DOHH2 (cell line): ENCODE results near the gene MRPL22.

Experiments
- H3F3A ChIP-seq: fragments of 200-600 bp; sonication (generic), shearing (Covaris generic); 2 replicates; pipeline ENCODE4 v1.6.0; 2016; ENCODE audit warnings: antibody characterized with exemption, mild to moderate bottlenecking; ENCODE audit not compliant: control insufficient read depth, insufficient read depth
- H3K27ac ChIP-seq: fragments of 200-600 bp; sonication (generic); 2 replicates; pipeline ENCODE4 v1.5.1; 2014; ENCODE audit warnings: low read depth, mild to moderate bottlenecking, low read length, moderate library complexity
- H3K27me3 ChIP-seq: fragments of 200-600 bp; sonication (generic); 2 replicates; pipeline ENCODE4 v1.6.1; 2014; ENCODE audit warnings: mild to moderate bottlenecking, low read length, mixed read lengths; ENCODE audit not compliant: control insufficient read depth
- H3K36me3 ChIP-seq: fragments of 200-600 bp; sonication (generic); 2 replicates; pipeline ENCODE4 v1.6.1; 2014; ENCODE audit warnings: mild to moderate bottlenecking, low read length, moderate library complexity, mixed read lengths; ENCODE audit not compliant: control insufficient read depth
- H3K4me1 ChIP-seq: fragments of 200-600 bp; sonication (generic); 2 replicates; pipeline ENCODE4 v1.6.1; 2014; ENCODE audit warnings: mild to moderate bottlenecking, low read length, mixed read lengths; ENCODE audit not compliant: control insufficient read depth
- H3K4me2 ChIP-seq: fragments of 200-600 bp; sonication (generic); 2 replicates; pipeline ENCODE4 v1.6.0; 2014; ENCODE audit warnings: mild to moderate bottlenecking, low read length, moderate library complexity
- H3K4me3 ChIP-seq: fragments of 200-600 bp; sonication (generic); 2 replicates; pipeline ENCODE4 v1.5.1; 2014; ENCODE audit warnings: mild to moderate bottlenecking, low read length, mixed read lengths
- H3K79me2 ChIP-seq: fragments of 200-600 bp; sonication (generic); 2 replicates; pipeline ENCODE4 v1.6.1; 2014; ENCODE audit warnings: mild to moderate bottlenecking, low read length, mixed read lengths; ENCODE audit not compliant: control insufficient read depth
- H3K9me2 ChIP-seq: fragments of 200-600 bp; sonication (generic); replicated peaks from 2 replicates; pipeline ENCODE4 v1.6.1; 2014; ENCODE audit warnings: mild to moderate bottlenecking, low read length, mixed read lengths; ENCODE audit not compliant: control insufficient read depth
- H3K9me3 ChIP-seq: fragments of 200-600 bp; sonication (generic); 2 replicates; pipeline ENCODE4 v1.6.1; 2014; ENCODE audit warnings: antibody characterized with exemption, low read length, mixed read lengths; ENCODE audit not compliant: control insufficient read depth, insufficient read depth
- H4K20me1 ChIP-seq: fragments of 200-600 bp; sonication (generic); 2 replicates; pipeline ENCODE4 v1.6.0; 2014; ENCODE audit warnings: low read depth, mild to moderate bottlenecking, antibody characterized with exemption, low read length, moderate library complexity; ENCODE audit not compliant: control insufficient read depth, insufficient read depth
- EZH2phosphoT487 ChIP-seq: fragments of 200-600 bp; sonication (generic); IDR thresholded peaks from 2 replicates; pipeline ENCODE4 v1.6.1; 2017; ENCODE audit warnings: borderline replicate concordance, mild to moderate bottlenecking, antibody characterized with exemption, low read length, moderate library complexity, mixed read lengths
- TF ChIP-seq, protein P1 (sequence below): fragments of 200-600 bp; sonication (generic); IDR thresholded peaks from one replicate; pipeline ENCODE4 v1.5.1; 2014; ENCODE audit warnings: antibody characterized with exemption, mild to moderate bottlenecking, low read depth, low read length; ENCODE audit not compliant: poor library complexity, severe bottlenecking

Gene MRPL22

DNA sequence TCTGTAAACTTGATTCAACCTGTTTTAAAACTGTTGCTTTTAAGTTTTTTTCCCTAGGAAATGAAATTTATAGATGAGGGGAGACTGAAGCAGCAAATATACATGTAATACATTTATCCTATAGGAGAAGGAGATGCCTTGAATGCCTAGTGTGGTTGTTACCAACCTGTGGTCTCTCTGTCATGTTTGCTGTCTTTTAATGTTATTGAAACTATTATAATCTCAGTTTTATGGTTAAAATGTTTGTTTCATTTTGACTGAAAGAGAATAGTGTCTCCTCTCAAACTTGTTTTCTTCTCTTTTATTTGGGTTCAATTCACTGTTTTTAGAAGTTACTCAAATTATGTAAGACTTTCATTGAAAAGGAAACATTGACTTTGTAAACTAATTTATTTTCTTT, 15.8 kb downstream of the MRPL22 start:
- TF ChIP-seq, protein P1, sequence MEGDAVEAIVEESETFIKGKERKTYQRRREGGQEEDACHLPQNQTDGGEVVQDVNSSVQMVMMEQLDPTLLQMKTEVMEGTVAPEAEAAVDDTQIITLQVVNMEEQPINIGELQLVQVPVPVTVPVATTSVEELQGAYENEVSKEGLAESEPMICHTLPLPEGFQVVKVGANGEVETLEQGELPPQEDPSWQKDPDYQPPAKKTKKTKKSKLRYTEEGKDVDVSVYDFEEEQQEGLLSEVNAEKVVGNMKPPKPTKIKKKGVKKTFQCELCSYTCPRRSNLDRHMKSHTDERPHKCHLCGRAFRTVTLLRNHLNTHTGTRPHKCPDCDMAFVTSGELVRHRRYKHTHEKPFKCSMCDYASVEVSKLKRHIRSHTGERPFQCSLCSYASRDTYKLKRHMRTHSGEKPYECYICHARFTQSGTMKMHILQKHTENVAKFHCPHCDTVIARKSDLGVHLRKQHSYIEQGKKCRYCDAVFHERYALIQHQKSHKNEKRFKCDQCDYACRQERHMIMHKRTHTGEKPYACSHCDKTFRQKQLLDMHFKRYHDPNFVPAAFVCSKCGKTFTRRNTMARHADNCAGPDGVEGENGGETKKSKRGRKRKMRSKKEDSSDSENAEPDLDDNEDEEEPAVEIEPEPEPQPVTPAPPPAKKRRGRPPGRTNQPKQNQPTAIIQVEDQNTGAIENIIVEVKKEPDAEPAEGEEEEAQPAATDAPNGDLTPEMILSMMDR = no peak
- TF ChIP-seq EZH2phosphoT487 = no peak
- peaks cover 44% of the 10 kb centered on the region for H3K36me3 ChIP-seq

GRCh38 chr5:154962494-154962893, 21.6 kb downstream of the MRPL22 start:
- H3K27ac ChIP-seq = no peak overlapping the region
- no peaks in the 10 kb centered on the region for H3K27me3 ChIP-seq
- no peaks in the 10 kb centered on the region; the same call in 1 of the 2 replicates for H3F3A ChIP-seq
- no peaks in the 10 kb centered on the region; the same call in 1 of the 2 replicates for H3K4me1 ChIP-seq
- H3K9me2 ChIP-seq = no peaks in the 10 kb centered on the region
- H4K20me1 ChIP-seq = no peaks in the 10 kb centered on the region
- no peaks in the 10 kb centered on the region for H3K9me3 ChIP-seq
- H3K36me3 ChIP-seq = peaks cover 59% of the 10 kb centered on the region
- H3K4me2 ChIP-seq = no peak overlapping the region
- H3K4me3 ChIP-seq = no peak overlapping the region
- TF ChIP-seq EZH2phosphoT487 = no peak
- TF ChIP-seq, protein P1 = no peak
- H3K79me2 ChIP-seq = no peaks in the 10 kb centered on the region

More for the DNA sequence above, 15.8 kb downstream of the MRPL22 start:
- Histone ChIP-seq H3F3A (peaks cover 6% of the 10 kb centered on the region; the same call in 1 of the 2 replicates), H3K27me3 (no peaks in the 10 kb centered on the region), H4K20me1 (0 out of 2 replicates have a peak, but pooled peaks cover 2% of the 10 kb centered on the region), H3K27ac (no peak overlapping the region), H3K4me3 (no peak overlapping the region), H3K4me1 (no peaks in the 10 kb centered on the region), H3K4me2 (no peak overlapping the region), H3K9me2 (no peaks in the 10 kb centered on the region), H3K9me3 (no peaks in the 10 kb centered on the region), H3K79me2 (peaks cover 5% of the 10 kb centered on the region)

- peaks cover 50% of the 10 kb centered on the region for H3K36me3 ChIP-seq
- TF ChIP-seq, protein P1 = no peak
- TF ChIP-seq EZH2phosphoT487 = no peak
Observed at GRCh38 chr5:154966081-154966841, 25.4 kb downstream of the MRPL22 start.

More at GRCh38 chr5:154966081-154966841, 25.4 kb downstream of the MRPL22 start:
- H3K4me2 ChIP-seq = no peak overlapping the region
- H3K79me2 ChIP-seq = no peaks in the 10 kb centered on the region
- no peaks in the 10 kb centered on the region for H3K9me3 ChIP-seq
- H3K9me2 ChIP-seq = no peaks in the 10 kb centered on the region
- H4K20me1 ChIP-seq = no peaks in the 10 kb centered on the region
- H3K4me3 ChIP-seq = no peak overlapping the region
- H3K27me3 ChIP-seq = no peaks in the 10 kb centered on the region
- H3K27ac ChIP-seq = no peak overlapping the region
- H3K4me1 ChIP-seq = peaks cover 9% of the 10 kb centered on the region
- H3F3A ChIP-seq = no peaks in the 10 kb centered on the region; the same call in 1 of the 2 replicates
